Esophagus (tissue), 2 donors: ENCODE results near the gene AFMID. TPM values are rescaled to one million over a fixed set of nuclear protein-coding genes. Genes with fewer than 3 reads are reported as not detected.
A peak's percentile ranks its signal among the peaks of the same experiment; 100 is the strongest.

Experiments used
- H3K27ac ChIP-seq, 2 donors: one replicate each; pipeline ENCODE4 v1.5.1; 2013; ENCODE audit warnings: low read depth in 2 of 2, mild to moderate bottlenecking in 2 of 2, inconsistent platforms in 1 of 2, low read length in 1 of 2, moderate library complexity in 1 of 2
- H3K27me3 ChIP-seq, 2 donors: one replicate each; pipeline ENCODE4 v1.6.1; 2013; ENCODE audit warnings: low read length in 2 of 2, control low read depth in 1 of 2, mild to moderate bottlenecking in 1 of 2; ENCODE audit not compliant: insufficient read depth in 2 of 2, control insufficient read depth in 1 of 2
- H3K36me3 ChIP-seq, 2 donors: one replicate each; pipeline ENCODE4 v1.6.1; 2013; ENCODE audit warnings: low read length in 1 of 2; ENCODE audit not compliant: control insufficient read depth in 2 of 2, insufficient read depth in 2 of 2
- H3K4me1 ChIP-seq, 2 donors: one replicate each; pipeline ENCODE4 v1.6.1; 2013; ENCODE audit warnings: low read length in 1 of 2; ENCODE audit not compliant: control insufficient read depth in 2 of 2, insufficient read depth in 2 of 2
- H3K4me3 ChIP-seq, 2 donors: one replicate each; pipeline ENCODE4 v1.5.1; 2013; ENCODE audit warnings: low read length in 2 of 2, mild to moderate bottlenecking in 2 of 2, low read depth in 1 of 2, moderate library complexity in 1 of 2
- H3K9me3 ChIP-seq, 2 donors: one replicate each; pipeline ENCODE4 v1.6.1; 2013; ENCODE audit warnings: mild to moderate bottlenecking in 2 of 2, low read depth in 1 of 2, low read length in 1 of 2, moderate library complexity in 1 of 2; ENCODE audit not compliant: control insufficient read depth in 2 of 2, insufficient read depth in 1 of 2
- WGBS, 2 donors: extraction: QIAGEN DNeasy Blood & Tissue Kit; methylation state at CpG; one replicate each; pipeline ENCODE4 v1.1.7; 2013; 5-methylcytosine and 5-hydroxymethylcytosine counted together
- polyA plus RNA-seq, 2 donors: library from polyadenylated mRNA; stranded (reverse); fragments of 200-250 nt; gene quantifications; one replicate each; pipeline ENCODE4 v1.2.3, GENCODE V29; 2013
- donor health status: healthy with polysubstance abuse.
- donor health status: Bipolar disorder and iron deficiency.

Gene AFMID
- polyA plus RNA-seq, 2 donors, result 18.4 to 20.7 TPM

DNA sequence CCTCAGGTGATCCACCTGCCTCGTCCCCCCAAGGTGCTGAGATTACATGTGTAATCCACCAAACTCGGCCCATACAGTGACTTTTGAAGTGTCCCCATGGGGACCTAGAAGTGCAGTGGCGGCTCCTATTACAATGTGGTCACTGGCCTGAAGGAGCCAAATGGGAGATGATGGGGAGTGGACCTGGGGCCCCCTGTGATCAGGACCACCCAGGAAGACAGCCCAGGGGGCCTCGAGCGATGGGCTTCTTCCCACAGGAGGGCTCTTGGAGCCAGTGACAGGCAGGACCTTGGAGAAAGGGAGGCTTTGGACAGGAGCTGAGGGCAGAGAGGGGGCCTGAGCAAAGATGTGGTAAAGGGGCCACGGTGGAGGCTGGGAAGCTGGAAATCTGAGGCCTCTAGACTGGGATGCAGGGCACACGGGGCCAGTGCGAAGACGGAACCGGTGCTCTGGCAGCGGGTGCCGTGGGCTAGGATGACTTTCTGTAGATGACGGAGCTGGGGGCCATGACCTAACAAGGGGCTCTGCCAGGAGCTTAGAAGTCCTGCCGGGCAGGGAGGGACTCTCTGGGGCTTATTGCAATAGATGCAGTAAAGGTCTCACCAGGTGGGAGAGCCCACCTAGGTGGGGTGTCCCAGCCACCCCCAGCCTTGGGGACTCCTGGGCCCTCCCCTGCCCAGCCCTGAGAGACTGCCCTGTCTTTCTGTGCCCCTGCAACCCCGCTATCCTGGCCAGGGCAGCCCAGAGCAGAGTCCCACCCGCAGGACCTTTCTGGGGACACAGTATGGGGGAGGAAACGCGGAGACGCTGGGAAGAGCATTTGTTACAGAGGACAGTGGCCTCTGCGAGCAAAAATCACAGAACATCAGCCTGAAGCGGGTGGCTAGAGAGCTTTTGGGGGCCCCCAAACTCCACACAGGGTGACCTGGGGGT lies 43.7 kb upstream of the AFMID start:
- Histone ChIP-seq H3K4me1 (peaks cover 5 to 28% of the 10 kb centered on the region in 2 donors), H3K27me3 (no peaks in the 10 kb centered on the region), H3K27ac (peak overlapping the region in 1 of 2 donors; percentile 36), H3K4me3 (no peak overlapping the region), H3K9me3 (no peaks in the 10 kb centered on the region), H3K36me3 (no peaks in the 10 kb centered on the region)
- 88 to 91% methylated on average over 21 of the region's 21 CpGs for WGBS, 2 donors

DNA sequence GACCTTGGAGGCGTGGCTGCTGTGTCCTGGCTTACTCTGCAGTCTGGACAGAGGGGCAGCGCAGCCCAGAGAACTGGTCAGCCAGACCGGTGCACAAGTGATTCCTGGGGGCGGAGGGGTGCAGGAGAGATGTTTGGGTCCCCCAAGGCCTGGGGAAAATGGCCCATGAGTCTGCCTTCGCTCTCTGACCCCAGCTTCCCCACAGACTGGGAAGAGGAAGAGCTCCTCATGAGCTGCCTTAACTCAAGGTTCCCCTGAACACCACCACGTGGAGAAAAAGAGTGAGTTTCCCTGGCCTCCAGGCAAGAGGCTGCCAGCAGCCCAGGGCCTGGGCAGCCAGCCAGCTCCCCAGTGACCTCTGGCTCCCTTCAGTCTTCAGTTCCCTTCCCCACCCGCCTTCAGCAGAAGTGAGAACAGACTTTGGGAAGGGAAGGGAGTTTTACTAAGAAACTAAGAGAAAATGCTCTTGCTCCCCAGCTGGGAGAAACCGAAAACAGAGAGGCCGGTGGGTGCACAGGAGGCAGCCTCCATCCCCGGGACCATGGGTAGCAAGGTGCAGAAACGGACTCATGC lies 42.9 kb upstream of the AFMID start:
- Histone ChIP-seq H3K4me3 (no peak overlapping the region), H3K36me3 (no peaks in the 10 kb centered on the region), H3K9me3 (no peaks in the 10 kb centered on the region), H3K27me3 (no peaks in the 10 kb centered on the region), H3K27ac (peak overlapping the region in 1 of 2 donors; percentile 36), H3K4me1 (peaks cover 5 to 28% of the 10 kb centered on the region in 2 donors)
- 46 to 57% methylated on average over 11 of the region's 11 CpGs for WGBS, 2 donors

DNA sequence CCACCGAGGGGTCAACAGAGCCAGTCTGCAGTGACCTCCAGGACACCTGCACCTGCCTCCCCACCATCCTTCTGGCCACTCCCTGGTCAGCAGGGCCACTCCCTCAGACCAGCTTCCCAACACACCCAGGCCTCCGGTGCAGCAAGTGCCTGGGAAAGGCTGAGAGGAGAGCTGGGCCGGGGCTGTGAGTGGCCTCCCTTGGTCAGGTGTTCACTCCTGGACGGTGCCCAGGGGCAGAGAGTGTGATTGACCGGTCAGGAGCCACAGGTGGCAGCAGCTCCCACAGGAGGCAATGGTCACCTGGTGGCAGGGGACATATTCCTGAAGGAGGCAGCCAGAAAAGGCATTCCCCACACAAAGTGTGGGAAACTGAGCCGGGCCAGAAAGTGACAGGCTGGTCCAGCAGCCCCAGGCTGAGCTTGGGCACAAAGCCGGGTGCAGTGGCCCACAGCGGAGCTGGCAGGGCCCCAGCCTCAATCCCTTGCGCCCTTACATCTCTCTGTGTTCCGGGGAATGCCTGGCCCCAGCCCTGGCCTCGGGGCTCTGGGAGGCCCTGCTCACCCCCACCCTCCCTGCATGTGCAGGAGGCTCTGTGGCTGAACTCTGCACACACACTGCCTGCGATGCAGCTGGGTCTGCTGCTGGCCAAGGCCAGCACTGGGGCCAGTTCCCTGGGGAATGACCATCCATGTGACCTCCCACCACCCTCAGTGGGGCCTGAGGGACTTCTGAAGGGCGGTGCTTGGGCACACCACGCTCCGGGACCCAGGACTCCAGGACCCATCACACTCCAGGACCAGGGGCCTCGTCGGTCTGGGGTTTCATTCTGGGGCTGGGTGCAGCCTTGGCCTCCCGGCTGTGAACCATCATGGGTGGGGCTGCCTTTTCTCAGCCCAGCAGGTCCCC lies 42.2 kb upstream of the AFMID start:
- Histone ChIP-seq H3K9me3 (no peaks in the 10 kb centered on the region), H3K36me3 (no peaks in the 10 kb centered on the region), H3K27ac (peak overlapping the region; percentile 16 to 26), H3K4me3 (no peak overlapping the region), H3K27me3 (no peaks in the 10 kb centered on the region), H3K4me1 (peaks cover 5 to 28% of the 10 kb centered on the region in 2 donors)
- WGBS, 2 donors, result 42 to 43% methylated on average over 17 to 18 of the region's 18 CpGs

DNA sequence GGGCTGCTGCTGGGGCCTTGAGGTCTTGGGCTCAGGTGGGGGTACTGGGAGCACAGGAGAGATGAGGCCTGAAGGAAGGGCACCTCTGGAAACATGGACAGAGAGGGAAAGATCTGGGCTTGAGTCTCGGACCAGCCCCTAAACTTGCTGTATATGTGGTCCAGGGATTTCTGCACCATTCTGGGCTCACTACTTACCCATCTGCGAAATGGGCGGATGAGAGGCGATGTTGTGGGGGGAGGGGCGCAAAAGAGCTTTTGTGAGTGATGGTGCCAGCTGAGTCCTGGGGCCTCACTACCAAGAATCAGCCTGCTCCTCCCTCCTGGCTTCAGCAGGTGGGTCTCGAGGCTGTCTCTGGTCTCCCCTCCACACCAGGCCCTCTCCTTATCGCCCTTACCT lies 40.7 kb upstream of the AFMID start:
- no peaks in the 10 kb centered on the region for H3K9me3 ChIP-seq
- peaks cover 5 to 25% of the 10 kb centered on the region in 2 donors for H3K4me1 ChIP-seq
- no peaks in the 10 kb centered on the region for H3K36me3 ChIP-seq
- no peak overlapping the region for H3K27ac ChIP-seq
- no peak overlapping the region for H3K4me3 ChIP-seq
- WGBS, 2 donors, result 96 to 97% methylated on average over 7 of the region's 7 CpGs
- H3K27me3 ChIP-seq, result no peaks in the 10 kb centered on the region

DNA sequence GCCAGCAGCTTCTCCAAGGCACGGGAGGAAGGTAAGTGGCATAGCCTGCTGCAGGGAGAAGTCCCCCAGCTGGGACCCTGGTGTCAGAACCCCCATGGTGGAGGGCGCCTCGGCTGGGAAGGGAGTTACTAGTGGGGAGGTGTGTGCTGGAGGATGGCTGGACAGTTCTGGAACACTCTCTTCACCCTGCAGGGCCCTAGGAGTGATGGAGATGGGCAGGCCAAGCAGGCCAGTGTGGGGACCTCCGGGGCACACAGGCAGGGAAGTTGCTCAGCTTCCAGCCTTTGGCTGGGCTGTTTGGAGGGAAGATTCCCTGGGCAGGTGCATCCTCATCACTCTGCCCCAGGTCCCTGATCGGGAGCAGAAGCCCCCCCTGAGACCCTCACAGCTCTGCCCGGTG lies 40.3 kb upstream of the AFMID start:
- Histone ChIP-seq H3K4me1 (peaks cover 5 to 21% of the 10 kb centered on the region in 2 donors), H3K27ac (no peak overlapping the region)

DNA sequence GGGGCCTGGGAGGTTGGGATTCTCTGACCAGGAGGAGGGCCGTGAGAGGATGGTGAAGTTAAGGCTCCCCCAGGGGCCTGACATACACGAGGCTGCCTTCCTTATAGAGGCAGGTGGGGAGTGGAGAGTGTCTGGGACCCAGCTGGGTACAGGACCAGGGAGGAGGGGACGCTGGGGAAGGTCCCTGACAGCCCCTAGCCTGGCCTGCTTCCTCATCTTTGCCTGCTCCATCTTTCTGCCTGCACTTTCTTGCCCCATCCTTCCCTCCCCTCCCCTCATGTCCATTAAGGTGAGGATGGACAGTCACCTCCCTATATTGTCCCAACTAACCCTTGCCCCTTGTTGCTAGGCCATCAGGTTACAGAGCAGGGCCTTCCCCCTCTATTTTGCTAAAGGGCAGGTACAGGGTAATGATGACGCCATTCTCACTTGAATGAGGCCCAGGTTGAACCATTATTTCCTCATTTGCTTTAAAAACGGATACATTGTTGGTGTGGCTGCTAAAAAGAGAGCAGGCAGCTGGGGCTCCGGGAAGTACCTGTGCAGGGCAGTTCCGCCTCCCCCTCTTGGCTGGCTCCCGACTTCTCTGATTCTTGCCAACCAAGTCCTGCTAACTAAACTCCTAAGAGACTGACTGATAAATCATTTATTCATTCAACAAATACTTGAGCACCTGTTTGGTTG lies 39.7 kb upstream of the AFMID start:
- Histone ChIP-seq H3K4me3 (no peak overlapping the region), H3K36me3 (no peaks in the 10 kb centered on the region), H3K27me3 (no peaks in the 10 kb centered on the region), H3K9me3 (no peaks in the 10 kb centered on the region), H3K27ac (peak overlapping the region in 1 of 2 donors; percentile 7), H3K4me1 (peaks cover 5 to 20% of the 10 kb centered on the region in 2 donors)
- WGBS, 2 donors, result 51 to 54% methylated on average over 7 to 8 of the region's 8 CpGs

More for the DNA sequence above, 40.3 kb upstream of the AFMID start:
- no peaks in the 10 kb centered on the region for H3K36me3 ChIP-seq
- no peaks in the 10 kb centered on the region for H3K9me3 ChIP-seq
- H3K27me3 ChIP-seq, result no peaks in the 10 kb centered on the region
- H3K4me3 ChIP-seq, result no peak overlapping the region
- 81 to 91% methylated on average over 6 of the region's 6 CpGs for WGBS, 2 donors

DNA sequence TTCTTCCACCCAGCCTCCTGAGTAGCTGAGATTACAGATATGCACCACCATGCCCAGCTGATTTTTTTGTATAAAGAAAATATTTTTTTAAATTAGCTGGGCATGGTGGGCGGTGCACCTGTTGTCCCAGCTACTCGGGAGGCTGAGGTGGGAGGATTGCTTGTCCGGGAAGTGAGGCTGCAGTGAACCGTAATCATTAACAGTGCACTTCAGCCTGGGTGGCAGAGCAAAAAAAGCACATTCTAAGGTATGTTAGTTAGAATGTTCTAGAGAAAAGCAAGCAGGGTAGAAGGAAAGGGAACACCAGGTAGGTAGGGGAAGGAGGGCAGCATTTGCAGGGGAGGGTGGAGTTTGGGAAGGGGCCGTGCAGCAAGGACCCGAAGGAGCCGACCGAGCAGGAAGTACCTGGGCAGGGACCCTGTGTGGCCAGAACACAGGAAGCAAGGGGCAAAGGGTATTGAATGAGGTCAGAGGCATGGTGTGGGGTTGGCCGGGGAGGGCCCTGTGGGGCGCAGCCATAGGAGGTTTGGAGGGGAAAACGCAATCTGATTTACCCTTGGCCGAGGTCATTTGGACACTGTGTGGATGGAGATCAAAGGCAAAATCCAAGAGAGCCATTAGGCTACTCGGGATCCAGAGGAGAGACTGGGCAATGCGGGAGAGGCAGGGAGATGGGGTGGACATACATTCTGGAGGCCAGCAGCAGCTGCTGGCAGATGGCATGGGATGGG lies 38.7 kb upstream of the AFMID start:
- WGBS, 2 donors, result 76 to 85% methylated on average over 14 of the region's 14 CpGs
- Histone ChIP-seq H3K27me3 (no peaks in the 10 kb centered on the region), H3K36me3 (no peaks in the 10 kb centered on the region), H3K4me3 (no peak overlapping the region), H3K4me1 (peaks cover 5 to 18% of the 10 kb centered on the region in 2 donors), H3K9me3 (no peaks in the 10 kb centered on the region), H3K27ac (no peak overlapping the region)

DNA sequence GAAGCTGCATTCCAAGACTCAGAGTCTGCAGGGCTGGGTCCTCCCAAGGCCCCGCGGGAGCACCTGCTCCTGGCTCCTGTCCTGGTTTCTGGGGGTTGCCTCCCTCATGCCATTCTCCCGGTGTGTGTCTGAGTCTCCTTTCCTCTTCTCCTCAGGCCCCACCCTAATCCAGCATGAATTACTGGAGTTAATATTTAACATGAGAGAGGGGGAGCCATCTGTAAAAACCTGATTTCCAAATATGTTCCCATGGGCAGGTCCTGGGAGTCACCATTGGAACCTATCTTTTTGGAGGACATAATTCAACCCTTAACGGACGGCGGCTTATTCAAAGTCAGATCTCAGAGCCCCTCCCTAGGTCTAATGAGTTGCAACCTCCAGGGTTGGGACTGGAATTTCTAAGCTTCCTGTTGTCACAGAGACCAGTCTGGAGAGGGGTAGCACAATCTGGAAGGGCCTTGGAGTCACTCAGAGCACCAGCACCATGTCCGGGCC lies 35.6 kb upstream of the AFMID start:
- 55 to 58% methylated on average over 7 of the region's 7 CpGs for WGBS, 2 donors
- Histone ChIP-seq H3K27me3 (no peaks in the 10 kb centered on the region), H3K27ac (peak overlapping the region; percentile 3 to 32), H3K9me3 (no peaks in the 10 kb centered on the region), H3K4me1 (peaks cover 0 to 2% of the 10 kb centered on the region in 2 donors), H3K36me3 (no peaks in the 10 kb centered on the region), H3K4me3 (no peak overlapping the region)
